ENCODE results near the gene SPON1.

- no peak for TF ChIP-seq POLR2A (IDR thresholded peaks at IDR 0.05)
- no peak for TF ChIP-seq CTCF (IDR thresholded peaks at IDR 0.05)
These were observed 150.2 kb downstream of the SPON1 start for GRCh38 chr11:14112721-14113120.
